SK-N-SH (cell line): Measurements from ENCODE around the gene KCNN3.

ENCODE experiments used
- EZH2phosphoT487 ChIP-seq: fragments of 200-600 bp; sonication (generic); IDR thresholded peaks from 2 replicates; pipeline ENCODE4 v1.6.1; 2017; ENCODE audit warnings: low read depth, mixed run types, mild to moderate bottlenecking, antibody characterized with exemption, moderate library complexity, borderline replicate concordance
- GABPA ChIP-seq: IDR thresholded peaks from 2 replicates; pipeline ENCODE4 v1.4.0; 2012; ENCODE audit warnings: low read depth, mild to moderate bottlenecking
- GATA2 ChIP-seq: sonication (generic); formaldehyde crosslinking; IDR thresholded peaks from 2 replicates; pipeline ENCODE4 v1.5.0; 2020; ENCODE audit warnings: mild to moderate bottlenecking, missing genetic modification reagents
- RCOR1 ChIP-seq: fragments of 150-350 bp; IDR thresholded peaks from 2 replicates; pipeline ENCODE4 v1.6.1; 2017; ENCODE audit warnings: antibody characterized with exemption, low read length
- RFX5 ChIP-seq: IDR thresholded peaks from 2 replicates; pipeline ENCODE4 v1.6.1; 2012; ENCODE audit warnings: mild to moderate bottlenecking, improper control_type of control experiment, low read length
- SIN3A ChIP-seq: IDR thresholded peaks from 2 replicates; pipeline ENCODE4 v1.6.1; 2012; ENCODE audit warnings: low read depth, mild to moderate bottlenecking, low read length, moderate library complexity, borderline replicate concordance
- TAF1 ChIP-seq: IDR thresholded peaks from 2 replicates; pipeline ENCODE4 v1.6.1; 2012; ENCODE audit warnings: low read depth, mild to moderate bottlenecking, low read length, moderate library complexity, borderline replicate concordance
- TF ChIP-seq, protein P1 (sequence below): fragments of 150-350 bp; IDR thresholded peaks from 2 replicates; pipeline ENCODE4 v1.6.1; 2017; ENCODE audit warnings: antibody characterized with exemption, low read length, low read depth, borderline replicate concordance
- TF ChIP-seq, protein P2 (sequence below): fragments of 200-600 bp; sonication (generic); IDR thresholded peaks from 2 replicates; pipeline ENCODE4 v1.6.1; 2017; ENCODE audit warnings: antibody characterized with exemption, mild to moderate bottlenecking, moderate library complexity
- TF ChIP-seq, protein P3 (sequence below): IDR thresholded peaks from 2 replicates; pipeline ENCODE4 v1.4.0; 2012; ENCODE audit warnings: low read depth

DNA sequence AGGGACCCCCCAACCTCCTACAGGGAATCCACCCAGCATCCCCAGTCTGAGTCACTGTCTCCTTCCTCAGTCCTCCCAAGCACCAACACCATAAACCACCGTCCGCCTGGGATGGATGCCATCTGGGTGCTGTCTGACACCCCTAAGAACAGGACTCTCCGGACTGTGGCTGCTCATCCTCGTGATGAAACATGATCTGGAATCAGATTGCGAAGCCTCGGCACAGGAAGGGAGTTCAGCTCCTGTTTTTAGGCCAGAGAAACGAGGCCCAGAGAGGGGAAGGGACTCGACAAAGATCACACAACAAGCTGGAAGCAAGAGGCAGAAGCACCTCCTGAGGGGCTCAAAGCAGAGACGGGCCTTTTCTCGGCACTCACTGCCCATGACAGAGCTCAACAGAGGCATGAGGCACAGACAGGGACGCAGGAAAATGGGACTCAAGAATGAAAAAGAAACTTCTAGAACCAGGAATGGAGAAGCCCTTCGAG, 8.4 kb downstream of the KCNN3 start:
- TF ChIP-seq, protein P1, sequence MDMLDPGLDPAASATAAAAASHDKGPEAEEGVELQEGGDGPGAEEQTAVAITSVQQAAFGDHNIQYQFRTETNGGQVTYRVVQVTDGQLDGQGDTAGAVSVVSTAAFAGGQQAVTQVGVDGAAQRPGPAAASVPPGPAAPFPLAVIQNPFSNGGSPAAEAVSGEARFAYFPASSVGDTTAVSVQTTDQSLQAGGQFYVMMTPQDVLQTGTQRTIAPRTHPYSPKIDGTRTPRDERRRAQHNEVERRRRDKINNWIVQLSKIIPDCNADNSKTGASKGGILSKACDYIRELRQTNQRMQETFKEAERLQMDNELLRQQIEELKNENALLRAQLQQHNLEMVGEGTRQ, result no peak
- TF ChIP-seq, protein P2, sequence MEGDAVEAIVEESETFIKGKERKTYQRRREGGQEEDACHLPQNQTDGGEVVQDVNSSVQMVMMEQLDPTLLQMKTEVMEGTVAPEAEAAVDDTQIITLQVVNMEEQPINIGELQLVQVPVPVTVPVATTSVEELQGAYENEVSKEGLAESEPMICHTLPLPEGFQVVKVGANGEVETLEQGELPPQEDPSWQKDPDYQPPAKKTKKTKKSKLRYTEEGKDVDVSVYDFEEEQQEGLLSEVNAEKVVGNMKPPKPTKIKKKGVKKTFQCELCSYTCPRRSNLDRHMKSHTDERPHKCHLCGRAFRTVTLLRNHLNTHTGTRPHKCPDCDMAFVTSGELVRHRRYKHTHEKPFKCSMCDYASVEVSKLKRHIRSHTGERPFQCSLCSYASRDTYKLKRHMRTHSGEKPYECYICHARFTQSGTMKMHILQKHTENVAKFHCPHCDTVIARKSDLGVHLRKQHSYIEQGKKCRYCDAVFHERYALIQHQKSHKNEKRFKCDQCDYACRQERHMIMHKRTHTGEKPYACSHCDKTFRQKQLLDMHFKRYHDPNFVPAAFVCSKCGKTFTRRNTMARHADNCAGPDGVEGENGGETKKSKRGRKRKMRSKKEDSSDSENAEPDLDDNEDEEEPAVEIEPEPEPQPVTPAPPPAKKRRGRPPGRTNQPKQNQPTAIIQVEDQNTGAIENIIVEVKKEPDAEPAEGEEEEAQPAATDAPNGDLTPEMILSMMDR, result no peak
- TF ChIP-seq, protein P3, sequence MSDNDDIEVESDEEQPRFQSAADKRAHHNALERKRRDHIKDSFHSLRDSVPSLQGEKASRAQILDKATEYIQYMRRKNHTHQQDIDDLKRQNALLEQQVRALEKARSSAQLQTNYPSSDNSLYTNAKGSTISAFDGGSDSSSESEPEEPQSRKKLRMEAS, result no peak
- TF ChIP-seq EZH2phosphoT487 (no peak), GABPA (no peak), TAF1 (no peak), SIN3A (no peak), RFX5 (no peak), RCOR1 (no peak), GATA2 (CRISPR knock-in tag) (no peak)
